GM23248 (cell line): ENCODE measurements around the gene GPC3.

Source experiments
- EZH2 ChIP-seq: fragments of 200-600 bp; sonication (generic); IDR thresholded peaks from 2 replicates; pipeline ENCODE4 v1.6.1; 2018; ENCODE audit warnings: antibody characterized with exemption, mild to moderate bottlenecking; ENCODE audit not compliant: insufficient read depth, poor library complexity, severe bottlenecking
- EZH2phosphoT487 ChIP-seq: fragments of 200-600 bp; sonication (generic); IDR thresholded peaks from 2 replicates; pipeline ENCODE4 v1.6.1; 2018; ENCODE audit warnings: antibody characterized with exemption, moderate library complexity, mild to moderate bottlenecking, low read depth; ENCODE audit not compliant: insufficient read depth

GRCh38 chrX:133677123-133678063 is 308.0 kb downstream of the GPC3 start:
- TF ChIP-seq EZH2phosphoT487 (no peak), EZH2 (no peak)
